GM12878 (cell line): ENCODE data around the gene PRKG1.

ENCODE experiments used
- BRCA1 ChIP-seq: IDR thresholded peaks from 2 replicates; pipeline ENCODE4 v1.6.1; 2011; ENCODE audit warnings: low read depth, low read length, improper control_type of control experiment
- TCF7 ChIP-seq: IDR thresholded peaks from 2 replicates; pipeline ENCODE4 v1.6.1; 2014; ENCODE audit warnings: antibody characterized with exemption, borderline replicate concordance

DNA sequence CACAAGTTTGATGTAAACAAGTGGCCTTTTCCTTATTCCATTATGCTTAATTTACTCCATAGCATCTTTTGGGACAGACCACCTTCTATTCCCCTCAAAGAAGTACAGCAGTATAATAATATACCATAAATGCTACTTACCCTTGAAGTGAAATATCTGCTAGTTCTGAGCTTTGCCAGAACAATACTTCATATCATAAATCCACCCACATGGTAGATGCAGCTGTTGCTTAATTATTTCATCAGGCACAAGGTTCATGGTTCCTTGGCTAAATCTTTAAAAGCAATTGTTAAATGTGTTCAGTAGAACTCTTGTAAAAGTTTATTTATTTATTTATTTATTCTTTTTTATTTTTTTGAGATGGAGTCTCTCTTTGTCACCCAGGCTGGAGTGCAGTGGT, 592.2 kb downstream of the PRKG1 start:
- TF ChIP-seq BRCA1 (no peak), TCF7 (no peak)
